ENCODE data around the gene SCG3. TPM values are rescaled to one million over a fixed set of nuclear protein-coding genes. Genes with fewer than 3 reads are reported as not detected.
"Not testable (repeated sequence)": the region's sequence is repeated elsewhere in the genome, so short reads cannot be mapped to it uniquely, and the experiment has no call there.

SCG3 gene
- polyA plus RNA-seq (2013, experiment 1 of 2) = 10.2 TPM
- polyA plus RNA-seq (2013, experiment 2 of 2) = 10.0 TPM

- Histone ChIP-seq H3K9me3 (ENCODE audit: control insufficient read depth, low read length) (no peaks in the 10 kb centered on the region), H3K4me1 (ENCODE audit: control insufficient read depth, insufficient read depth, low read length, poor library complexity, severe bottlenecking) (no peaks in the 10 kb centered on the region), H3K27ac (ENCODE audit: low read depth, low read length, severe bottlenecking) (no peak within 1 kb of the TSS), H3K4me3 (ENCODE audit: extremely low read depth, insufficient read depth, low read length, poor library complexity, severe bottlenecking) (peak within 1 kb of the TSS; percentile 37), H3K36me3 (ENCODE audit: control insufficient read depth, insufficient read depth, low read length) (no peaks in the 10 kb centered on the region)
- WGBS, 2 experiments (ENCODE audit: insufficient coverage in 2 of 2) = 0 to 1% methylated on average over 34 to 35 of the region's 38 CpGs
Observed at GRCh38 chr15:51681303-51681963, at the start of gene SCG3. TSS of gene SCG3 (plus strand) at chr15:51681503. CDS start at chr15:51681756, 253 bp downstream.

GRCh38 chr15:51634591-51635198 lies 46.6 kb upstream of the SCG3 start:
- 82 to 100% methylated on average over 1 of the region's 3 CpGs for WGBS, 2 experiments (ENCODE audit: insufficient coverage in 2 of 2)
- H3K27ac ChIP-seq (ENCODE audit: low read depth, low read length, severe bottlenecking) = no peak overlapping the region
- no peaks in the 10 kb centered on the region for H3K9me3 ChIP-seq (ENCODE audit: control insufficient read depth, low read length)
- H3K36me3 ChIP-seq (ENCODE audit: control insufficient read depth, insufficient read depth, low read length) = no peaks in the 10 kb centered on the region
- H3K4me3 ChIP-seq (ENCODE audit: extremely low read depth, insufficient read depth, low read length, poor library complexity, severe bottlenecking) = no peak overlapping the region
- no peaks in the 10 kb centered on the region for H3K4me1 ChIP-seq (ENCODE audit: control insufficient read depth, insufficient read depth, low read length, poor library complexity, severe bottlenecking)

GRCh38 chr15:51641490-51642130 lies 39.7 kb upstream of the SCG3 start:
- Histone ChIP-seq H3K4me3 (ENCODE audit: extremely low read depth, insufficient read depth, low read length, poor library complexity, severe bottlenecking) (no peak overlapping the region), H3K36me3 (ENCODE audit: control insufficient read depth, insufficient read depth, low read length) (no peaks in the 10 kb centered on the region), H3K27ac (ENCODE audit: low read depth, low read length, severe bottlenecking) (no peak overlapping the region), H3K9me3 (ENCODE audit: control insufficient read depth, low read length) (no peaks in the 10 kb centered on the region), H3K4me1 (ENCODE audit: control insufficient read depth, insufficient read depth, low read length, poor library complexity, severe bottlenecking) (no peaks in the 10 kb centered on the region)
- 100% methylated on average over 1 of the region's 4 CpGs for WGBS, 2 experiments (ENCODE audit: insufficient coverage in 2 of 2)

- Histone ChIP-seq H3K9me3 (ENCODE audit: control insufficient read depth, low read length) (no peaks in the 10 kb centered on the region), H3K36me3 (ENCODE audit: control insufficient read depth, insufficient read depth, low read length) (no peaks in the 10 kb centered on the region), H3K27ac (ENCODE audit: low read depth, low read length, severe bottlenecking) (no peak overlapping the region), H3K4me3 (ENCODE audit: extremely low read depth, insufficient read depth, low read length, poor library complexity, severe bottlenecking) (no peak overlapping the region), H3K4me1 (ENCODE audit: control insufficient read depth, insufficient read depth, low read length, poor library complexity, severe bottlenecking) (no peaks in the 10 kb centered on the region)
- WGBS, 2 experiments (ENCODE audit: insufficient coverage in 2 of 2) = 100% methylated on average over 1 of the region's 1 CpG
Observed at GRCh38 chr15:51642696-51643095, 38.6 kb upstream of the SCG3 start.

GRCh38 chr15:51647128-51647562 lies 34.2 kb upstream of the SCG3 start:
- Histone ChIP-seq H3K27ac (ENCODE audit: low read depth, low read length, severe bottlenecking) (no peak overlapping the region), H3K36me3 (ENCODE audit: control insufficient read depth, insufficient read depth, low read length) (no peaks in the 10 kb centered on the region)
- 67 to 79% methylated on average over 2 to 3 of the region's 3 CpGs for WGBS, 2 experiments (ENCODE audit: insufficient coverage in 2 of 2)

GRCh38 chr15:51648101-51648500 lies 33.2 kb upstream of the SCG3 start:
- H3K4me1 ChIP-seq (ENCODE audit: control insufficient read depth, insufficient read depth, low read length, poor library complexity, severe bottlenecking); H3K27ac ChIP-seq (ENCODE audit: low read depth, low read length, severe bottlenecking); H3K4me3 ChIP-seq (ENCODE audit: extremely low read depth, insufficient read depth, low read length, poor library complexity, severe bottlenecking); H3K36me3 ChIP-seq (ENCODE audit: control insufficient read depth, insufficient read depth, low read length); H3K9me3 ChIP-seq (ENCODE audit: control insufficient read depth, low read length): not testable (repeated sequence)
- no CpG with 5 or more reads among the region's 1 CpG for WGBS, 2 experiments (ENCODE audit: insufficient coverage in 2 of 2)

More at GRCh38 chr15:51647128-51647562, 34.2 kb upstream of the SCG3 start:
- no peaks in the 10 kb centered on the region for H3K4me1 ChIP-seq (ENCODE audit: control insufficient read depth, insufficient read depth, low read length, poor library complexity, severe bottlenecking)
- no peaks in the 10 kb centered on the region for H3K9me3 ChIP-seq (ENCODE audit: control insufficient read depth, low read length)
- H3K4me3 ChIP-seq (ENCODE audit: extremely low read depth, insufficient read depth, low read length, poor library complexity, severe bottlenecking) = no peak overlapping the region

- H3K27ac ChIP-seq (ENCODE audit: low read depth, low read length, severe bottlenecking); H3K4me1 ChIP-seq (ENCODE audit: control insufficient read depth, insufficient read depth, low read length, poor library complexity, severe bottlenecking); H3K4me3 ChIP-seq (ENCODE audit: extremely low read depth, insufficient read depth, low read length, poor library complexity, severe bottlenecking); H3K36me3 ChIP-seq (ENCODE audit: control insufficient read depth, insufficient read depth, low read length); H3K9me3 ChIP-seq (ENCODE audit: control insufficient read depth, low read length): not testable (repeated sequence)
- no CpG with 5 or more reads among the region's 4 CpGs for WGBS, 2 experiments (ENCODE audit: insufficient coverage in 2 of 2)
Observed at GRCh38 chr15:51648643-51649042, 32.7 kb upstream of the SCG3 start.

GRCh38 chr15:51649659-51650521 lies 31.4 kb upstream of the SCG3 start:
- no peak overlapping the region for H3K4me3 ChIP-seq (ENCODE audit: extremely low read depth, insufficient read depth, low read length, poor library complexity, severe bottlenecking)
- no peak overlapping the region for H3K27ac ChIP-seq (ENCODE audit: low read depth, low read length, severe bottlenecking)
- H3K9me3 ChIP-seq (ENCODE audit: control insufficient read depth, low read length) = no peaks in the 10 kb centered on the region
- no CpG with 5 or more reads among the region's 4 CpGs for WGBS, 2 experiments (ENCODE audit: insufficient coverage in 2 of 2)
- no peaks in the 10 kb centered on the region for H3K4me1 ChIP-seq (ENCODE audit: control insufficient read depth, insufficient read depth, low read length, poor library complexity, severe bottlenecking)
- no peaks in the 10 kb centered on the region for H3K36me3 ChIP-seq (ENCODE audit: control insufficient read depth, insufficient read depth, low read length)

- Histone ChIP-seq H3K4me1 (ENCODE audit: control insufficient read depth, insufficient read depth, low read length, poor library complexity, severe bottlenecking) (no peaks in the 10 kb centered on the region), H3K36me3 (ENCODE audit: control insufficient read depth, insufficient read depth, low read length) (no peaks in the 10 kb centered on the region), H3K4me3 (ENCODE audit: extremely low read depth, insufficient read depth, low read length, poor library complexity, severe bottlenecking) (no peak overlapping the region), H3K27ac (ENCODE audit: low read depth, low read length, severe bottlenecking) (no peak overlapping the region), H3K9me3 (ENCODE audit: control insufficient read depth, low read length) (no peaks in the 10 kb centered on the region)
- WGBS, 2 experiments (ENCODE audit: insufficient coverage in 2 of 2) = 89 to 91% methylated on average over 4 of the region's 5 CpGs
Observed at GRCh38 chr15:51652084-51652668, 29.1 kb upstream of the SCG3 start.

- not testable (repeated sequence) for H3K27ac ChIP-seq (ENCODE audit: low read depth, low read length, severe bottlenecking); H3K9me3 ChIP-seq (ENCODE audit: control insufficient read depth, low read length); H3K4me3 ChIP-seq (ENCODE audit: extremely low read depth, insufficient read depth, low read length, poor library complexity, severe bottlenecking); H3K4me1 ChIP-seq (ENCODE audit: control insufficient read depth, insufficient read depth, low read length, poor library complexity, severe bottlenecking); H3K36me3 ChIP-seq (ENCODE audit: control insufficient read depth, insufficient read depth, low read length)
- WGBS, 2 experiments (ENCODE audit: insufficient coverage in 2 of 2) = 94 to 96% methylated on average over 21 of the region's 24 CpGs
Observed at GRCh38 chr15:51655401-51656057, 25.8 kb upstream of the SCG3 start.

Measured in mesodermal cell (in vitro differentiated cells).